K562 (cell line): ENCODE measurements around the gene USP37. TPM values are rescaled to one million over a fixed set of nuclear protein-coding genes. Genes with fewer than 3 reads are reported as not detected.

ENCODE experiments used
- CCAR2 ChIP-seq: fragments of 200-400 bp; formaldehyde crosslinking; IDR thresholded peaks from 2 replicates; pipeline ENCODE4 v1.6.1; 2017; ENCODE audit warnings: mild to moderate bottlenecking, low read depth, low read length
- GTF2A2 ChIP-seq: IDR thresholded peaks from 2 replicates; pipeline ENCODE4 v1.6.1; 2016; ENCODE audit warnings: mild to moderate bottlenecking, missing genetic modification characterization, missing compliant biosample characterization
- HMGN3 ChIP-seq: IDR thresholded peaks from 2 replicates; pipeline ENCODE4 v1.6.1; 2011; ENCODE audit warnings: borderline replicate concordance, low read depth, mild to moderate bottlenecking, mixed read lengths, low read length; ENCODE audit not compliant: insufficient read length; ENCODE audit errors: extremely low read depth
- JUN ChIP-seq, 2 experiments: sonication (generic) in 1 of 2; formaldehyde crosslinking in 1 of 2; IDR thresholded peaks; 2 replicates each; pipeline versions ENCODE4 v1.6.1 to v1.8.0; 2012 to 2022; ENCODE audit warnings: borderline replicate concordance in 2 of 2, mild to moderate bottlenecking in 2 of 2, improper control_type of control experiment in 1 of 2, low read depth in 1 of 2, low read length in 1 of 2, missing genetic modification reagents in 1 of 2
- SMARCB1 ChIP-seq: IDR thresholded peaks from 2 replicates; pipeline ENCODE4 v1.6.1; 2011; ENCODE audit warnings: improper control_type of control experiment, low read depth; ENCODE audit not compliant: insufficient read length
- TARDBP ChIP-seq: fragments of 450-650 bp; IDR thresholded peaks from 2 replicates; pipeline ENCODE4 v1.6.1; 2016
- ZNF12 ChIP-seq: sonication (generic); formaldehyde crosslinking; IDR thresholded peaks from 2 replicates; pipeline ENCODE4 v1.4.0; 2020; ENCODE audit warnings: mild to moderate bottlenecking, missing genetic modification reagents
- ZNF431 ChIP-seq: sonication (generic); formaldehyde crosslinking; IDR thresholded peaks from 2 replicates; pipeline ENCODE4 v1.8.0; 2022; ENCODE audit warnings: mild to moderate bottlenecking, missing genetic modification reagents
- polyA plus RNA-seq, 8 experiments: library from polyadenylated mRNA; depleted of rRNA in 4 of 8; stranded (reverse) in 5 of 8; unstranded in 3 of 8; fragments of >200 nt; fragmentation: Nextera tagmentation in 2 of 8; fragmentation: Illumina TruSeq in 1 of 8; extraction: Ambion mirVana in 2 of 8; extraction: Trizol in 1 of 8; gene quantifications; 2 replicates each; pipeline versions ENCODE4 v1.2.1 to v1.2.3, GENCODE V29; 2011 to 2014; ENCODE audit warnings: inconsistent platforms in 1 of 8, missing spikeins in 1 of 8
- total RNA-seq, 7 experiments: library from RNA; depleted of rRNA in 6 of 7; stranded (reverse); fragments of >200 nt in 6 of 7; fragmentation: Illumina TruSeq in 2 of 7; extraction: Trizol in 2 of 7; gene quantifications; 2 replicates each; pipeline versions ENCODE4 v1.2.1 to v1.2.3, GENCODE V29; 2011 to 2021; ENCODE audit warnings: low replicate concordance in 1 of 7
- TF ChIP-seq, protein P1 (sequence below), 2 experiments: fragments of 450-650 bp; formaldehyde crosslinking in 1 of 2; IDR thresholded peaks; 2 replicates each; pipeline versions ENCODE4 v1.4.0 to v1.6.1; 2014 to 2020; ENCODE audit warnings: mild to moderate bottlenecking in 2 of 2, borderline replicate concordance in 1 of 2, low read depth in 1 of 2
- TF ChIP-seq, protein P2 (sequence below), 2 experiments: IDR thresholded peaks; 2 replicates each; pipeline ENCODE4 v1.6.1; 2012; ENCODE audit warnings: improper control_type of control experiment in 2 of 2, low read depth in 2 of 2, low read length in 2 of 2, borderline replicate concordance in 1 of 2
- TF ChIP-seq, protein P3 (sequence below): IDR thresholded peaks from 2 replicates; pipeline ENCODE4 v1.6.1; 2016; ENCODE audit warnings: missing genetic modification characterization, missing compliant biosample characterization
- TF ChIP-seq, protein P4 (sequence below): fragments of 250-450 bp; sonication (Bioruptor Pico); IDR thresholded peaks from 2 replicates; pipeline ENCODE4 v1.5.0; 2021

The USP37 gene
- total and polyA plus RNA-seq, 9 of the 15 experiments (the other 6 are each of a cell fraction or from before 2014, with no cell fraction given): 2.0 to 14.2 (median 8.5) TPM

DNA sequence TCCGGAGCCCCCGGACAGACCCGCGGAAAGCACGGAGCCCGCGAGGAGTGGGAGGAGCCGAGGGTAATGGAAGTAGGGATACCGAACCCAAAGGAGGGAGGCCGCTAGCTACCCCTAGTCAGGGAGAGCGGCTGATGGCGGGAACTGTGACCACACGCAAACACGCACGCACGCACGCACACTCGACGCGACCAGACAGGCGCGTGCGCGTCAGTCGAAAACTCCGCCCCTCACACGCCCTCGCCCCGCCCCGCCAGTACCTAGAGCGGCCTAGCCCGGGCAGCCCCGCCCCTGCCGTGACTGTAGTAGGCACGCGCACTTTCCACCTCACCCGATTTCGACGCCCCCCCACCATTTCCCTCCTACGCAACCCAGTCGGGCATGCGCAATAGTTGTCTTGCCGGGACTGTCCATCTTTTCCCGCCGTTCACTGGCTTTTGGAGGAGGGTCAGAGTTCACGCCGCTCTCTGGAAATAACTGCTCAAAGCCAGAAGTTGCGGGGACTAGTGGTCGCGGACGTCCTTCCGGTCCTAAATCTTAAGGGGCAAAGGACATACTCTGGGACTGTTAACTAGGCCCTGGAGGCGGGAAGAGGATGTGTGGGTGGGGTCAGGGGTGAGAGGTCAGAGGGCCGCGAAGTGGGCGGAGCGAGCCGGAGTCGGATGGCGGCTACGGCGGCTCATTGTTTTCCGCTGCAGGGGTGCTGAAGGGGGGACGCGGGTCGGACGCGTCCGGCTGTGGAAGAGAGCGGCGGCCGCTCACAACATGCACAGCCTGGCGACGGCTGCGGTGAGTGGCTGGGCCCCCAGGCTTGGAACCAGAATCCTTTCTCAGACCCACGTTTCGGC, at the start of gene USP37, which contains the start of gene CNOT9 (continued):
- TF ChIP-seq, protein P1, sequence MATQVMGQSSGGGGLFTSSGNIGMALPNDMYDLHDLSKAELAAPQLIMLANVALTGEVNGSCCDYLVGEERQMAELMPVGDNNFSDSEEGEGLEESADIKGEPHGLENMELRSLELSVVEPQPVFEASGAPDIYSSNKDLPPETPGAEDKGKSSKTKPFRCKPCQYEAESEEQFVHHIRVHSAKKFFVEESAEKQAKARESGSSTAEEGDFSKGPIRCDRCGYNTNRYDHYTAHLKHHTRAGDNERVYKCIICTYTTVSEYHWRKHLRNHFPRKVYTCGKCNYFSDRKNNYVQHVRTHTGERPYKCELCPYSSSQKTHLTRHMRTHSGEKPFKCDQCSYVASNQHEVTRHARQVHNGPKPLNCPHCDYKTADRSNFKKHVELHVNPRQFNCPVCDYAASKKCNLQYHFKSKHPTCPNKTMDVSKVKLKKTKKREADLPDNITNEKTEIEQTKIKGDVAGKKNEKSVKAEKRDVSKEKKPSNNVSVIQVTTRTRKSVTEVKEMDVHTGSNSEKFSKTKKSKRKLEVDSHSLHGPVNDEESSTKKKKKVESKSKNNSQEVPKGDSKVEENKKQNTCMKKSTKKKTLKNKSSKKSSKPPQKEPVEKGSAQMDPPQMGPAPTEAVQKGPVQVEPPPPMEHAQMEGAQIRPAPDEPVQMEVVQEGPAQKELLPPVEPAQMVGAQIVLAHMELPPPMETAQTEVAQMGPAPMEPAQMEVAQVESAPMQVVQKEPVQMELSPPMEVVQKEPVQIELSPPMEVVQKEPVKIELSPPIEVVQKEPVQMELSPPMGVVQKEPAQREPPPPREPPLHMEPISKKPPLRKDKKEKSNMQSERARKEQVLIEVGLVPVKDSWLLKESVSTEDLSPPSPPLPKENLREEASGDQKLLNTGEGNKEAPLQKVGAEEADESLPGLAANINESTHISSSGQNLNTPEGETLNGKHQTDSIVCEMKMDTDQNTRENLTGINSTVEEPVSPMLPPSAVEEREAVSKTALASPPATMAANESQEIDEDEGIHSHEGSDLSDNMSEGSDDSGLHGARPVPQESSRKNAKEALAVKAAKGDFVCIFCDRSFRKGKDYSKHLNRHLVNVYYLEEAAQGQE (IDR thresholded peaks at IDR 0.05; ENCODE audit: borderline replicate concordance): peak; percentile 53
- TF ChIP-seq, protein P1 (CRISPR knock-in tag; IDR thresholded peaks at IDR 0.05; ENCODE audit: low read depth): no peak; the same call in 1 of the 2 replicates
- TF ChIP-seq JUN (IDR thresholded peaks at IDR 0.05; ENCODE audit: borderline replicate concordance, low read depth, low read length) (no peak), JUN (CRISPR knock-in tag; IDR thresholded peaks at IDR 0.05; ENCODE audit: borderline replicate concordance) (no peak), GTF2A2 (tag) (no peak), TARDBP (no peak), SMARCB1 (no peak), CCAR2 (no peak), ZNF12 (CRISPR knock-in tag) (no peak), HMGN3 (peak; percentile 24), ZNF431 (CRISPR knock-in tag) (peak; percentile 77)
- TF ChIP-seq, protein P2, sequence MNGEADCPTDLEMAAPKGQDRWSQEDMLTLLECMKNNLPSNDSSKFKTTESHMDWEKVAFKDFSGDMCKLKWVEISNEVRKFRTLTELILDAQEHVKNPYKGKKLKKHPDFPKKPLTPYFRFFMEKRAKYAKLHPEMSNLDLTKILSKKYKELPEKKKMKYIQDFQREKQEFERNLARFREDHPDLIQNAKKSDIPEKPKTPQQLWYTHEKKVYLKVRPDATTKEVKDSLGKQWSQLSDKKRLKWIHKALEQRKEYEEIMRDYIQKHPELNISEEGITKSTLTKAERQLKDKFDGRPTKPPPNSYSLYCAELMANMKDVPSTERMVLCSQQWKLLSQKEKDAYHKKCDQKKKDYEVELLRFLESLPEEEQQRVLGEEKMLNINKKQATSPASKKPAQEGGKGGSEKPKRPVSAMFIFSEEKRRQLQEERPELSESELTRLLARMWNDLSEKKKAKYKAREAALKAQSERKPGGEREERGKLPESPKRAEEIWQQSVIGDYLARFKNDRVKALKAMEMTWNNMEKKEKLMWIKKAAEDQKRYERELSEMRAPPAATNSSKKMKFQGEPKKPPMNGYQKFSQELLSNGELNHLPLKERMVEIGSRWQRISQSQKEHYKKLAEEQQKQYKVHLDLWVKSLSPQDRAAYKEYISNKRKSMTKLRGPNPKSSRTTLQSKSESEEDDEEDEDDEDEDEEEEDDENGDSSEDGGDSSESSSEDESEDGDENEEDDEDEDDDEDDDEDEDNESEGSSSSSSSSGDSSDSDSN (IDR thresholded peaks at IDR 0.05; ENCODE audit: borderline replicate concordance in 1 of 2, low read depth in 2 of 2, low read length in 2 of 2): no peak
- TF ChIP-seq, protein P3, sequence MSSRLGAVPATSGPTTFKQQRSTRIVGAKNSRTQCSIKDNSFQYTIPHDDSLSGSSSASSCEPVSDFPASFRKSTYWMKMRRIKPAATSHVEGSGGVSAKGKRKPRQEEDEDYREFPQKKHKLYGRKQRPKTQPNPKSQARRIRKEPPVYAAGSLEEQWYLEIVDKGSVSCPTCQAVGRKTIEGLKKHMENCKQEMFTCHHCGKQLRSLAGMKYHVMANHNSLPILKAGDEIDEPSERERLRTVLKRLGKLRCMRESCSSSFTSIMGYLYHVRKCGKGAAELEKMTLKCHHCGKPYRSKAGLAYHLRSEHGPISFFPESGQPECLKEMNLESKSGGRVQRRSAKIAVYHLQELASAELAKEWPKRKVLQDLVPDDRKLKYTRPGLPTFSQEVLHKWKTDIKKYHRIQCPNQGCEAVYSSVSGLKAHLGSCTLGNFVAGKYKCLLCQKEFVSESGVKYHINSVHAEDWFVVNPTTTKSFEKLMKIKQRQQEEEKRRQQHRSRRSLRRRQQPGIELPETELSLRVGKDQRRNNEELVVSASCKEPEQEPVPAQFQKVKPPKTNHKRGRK (tag): no peak
- TF ChIP-seq, protein P4, sequence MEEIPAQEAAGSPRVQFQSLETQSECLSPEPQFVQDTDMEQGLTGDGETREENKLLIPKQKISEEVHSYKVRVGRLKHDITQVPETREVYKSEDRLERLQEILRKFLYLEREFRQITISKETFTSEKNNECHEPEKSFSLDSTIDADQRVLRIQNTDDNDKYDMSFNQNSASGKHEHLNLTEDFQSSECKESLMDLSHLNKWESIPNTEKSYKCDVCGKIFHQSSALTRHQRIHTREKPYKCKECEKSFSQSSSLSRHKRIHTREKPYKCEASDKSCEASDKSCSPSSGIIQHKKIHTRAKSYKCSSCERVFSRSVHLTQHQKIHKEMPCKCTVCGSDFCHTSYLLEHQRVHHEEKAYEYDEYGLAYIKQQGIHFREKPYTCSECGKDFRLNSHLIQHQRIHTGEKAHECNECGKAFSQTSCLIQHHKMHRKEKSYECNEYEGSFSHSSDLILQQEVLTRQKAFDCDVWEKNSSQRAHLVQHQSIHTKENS (CRISPR knock-in tag): no peak
